Motor neuron (in vitro differentiated cells): Measurements from ENCODE around the gene AIFM1. TPM values are rescaled to one million over a fixed set of nuclear protein-coding genes. Genes with fewer than 3 reads are reported as not detected.
A peak's percentile ranks its signal among the peaks of the same experiment; 100 is the strongest.

Source experiments
- ATAC-seq, 8 experiments: fragments of 200-7000 bp; cut with Tn5 transposase; replicated peaks in 6 of 8; 2 replicates each; pipeline ENCODE4 v1.8.0; 2021; ENCODE audit warnings: mild to moderate bottlenecking in 8 of 8, moderate library complexity in 8 of 8
- H3K27ac ChIP-seq, 2 donors: fragments of 250-450 bp; sonication (Bioruptor Pico); 2 replicates each; pipeline ENCODE4 v1.9.0; 2021; ENCODE audit warnings: antibody characterized with exemption in 2 of 2, mild to moderate bottlenecking in 2 of 2, moderate library complexity in 1 of 2
- H3K4me1 ChIP-seq, 2 donors: fragments of 250-450 bp; sonication (Bioruptor Pico); replicated peaks in 1 of 2; 2 replicates each; pipeline ENCODE4 v1.6.1; 2021; ENCODE audit warnings: antibody characterized with exemption in 2 of 2, mild to moderate bottlenecking in 2 of 2, moderate library complexity in 1 of 2
- H3K4me3 ChIP-seq, 5 donors: fragments of 250-450 bp; sonication (Bioruptor Pico); 2 replicates each; pipeline ENCODE4 v1.9.0; 2021; ENCODE audit warnings: antibody characterized with exemption in 5 of 5, mild to moderate bottlenecking in 5 of 5, moderate library complexity in 4 of 5
- WGBS, 10 experiments: fragments of 450-650 bp; shearing (Covaris generic); methylation state at CpG; one replicate each; pipeline ENCODE4 v1.0.0; 2022; 5-methylcytosine and 5-hydroxymethylcytosine counted together
- in situ Hi-C, 9 experiments: fragments of 400-800 bp; cut with MboI; loops; one replicate each; pipeline ENCODE4 v1.15.0; 2021; ENCODE audit warnings: low sequenced_read_pairs in 9 of 9, low pct_unique_long_range_greater_than_20kb in 2 of 9; ENCODE audit not compliant: unreplicated experiment in 9 of 9
- total RNA-seq, 8 experiments: library from RNA; unstranded; fragments of 300-600 nt; gene quantifications; 2 replicates each; pipeline versions ENCODE4 v1.2.3 to v1.2.4, GENCODE V29; 2022

AIFM1 gene
- total RNA-seq: 10 to 100 TPM; 14.0 to 54.8 (median 18.0) TPM

DNA sequence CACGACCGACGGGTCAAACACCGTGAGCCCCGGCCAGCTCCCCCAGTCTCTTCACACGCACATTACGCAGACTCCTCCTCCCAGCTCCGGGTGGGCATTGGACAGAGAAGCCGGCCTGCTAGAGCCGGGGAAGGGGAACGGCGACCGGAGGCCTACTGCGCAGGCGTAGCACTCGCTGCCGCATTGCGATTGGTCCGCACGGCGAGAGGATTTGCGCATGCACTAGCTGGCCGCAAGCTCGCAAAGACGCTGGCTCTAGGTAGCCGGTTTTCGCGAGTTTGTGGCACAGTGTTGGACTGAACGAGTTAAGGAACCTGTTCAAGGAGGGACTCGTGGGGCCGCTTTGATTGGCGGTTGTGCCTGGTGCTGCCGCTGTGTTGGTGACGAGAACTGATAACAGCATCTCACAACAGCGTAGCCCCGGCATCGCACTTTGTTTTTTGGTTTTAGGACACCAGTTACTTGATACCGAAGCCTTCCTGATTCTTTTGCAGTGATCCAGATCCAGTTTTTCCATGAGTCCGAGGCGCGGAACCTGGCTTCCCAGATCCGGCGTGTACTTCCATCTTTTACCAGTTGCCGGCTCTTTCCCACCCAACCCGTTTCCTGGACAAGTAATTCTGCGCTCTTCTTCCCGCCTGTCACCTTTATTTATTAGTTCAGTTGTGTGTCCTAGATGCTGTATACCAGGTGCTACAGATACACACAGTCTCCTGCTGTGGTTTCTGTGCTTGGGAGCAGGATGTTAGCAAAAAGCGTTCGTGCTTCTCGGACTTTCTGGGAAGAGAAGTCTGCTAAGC lies at the start of gene AIFM1:
Gene AIFM1, minus strand, starts transcription at position 139 of the 800 bp plus-strand sequence. CDS start 185 bp downstream, outside the sequence.
- Histone ChIP-seq H3K4me3 (peak within 1 kb of the TSS; percentile 45 to 68 (median 59)), H3K27ac (peak within 1 kb of the TSS; percentile 82), H3K4me1 (peaks cover 6 to 26% of the 10 kb centered on the region in 2 donors)
- whole genome bisulfite sequencing, 10 experiments: 0 to 53% (median 0%) methylated on average over 3 to 19 of the region's 50 CpGs; no CpG with 5 or more reads in 5 of the 10 experiments
- in situ Hi-C loops: no loop called here
- ATAC-seq: peak; percentile 87 to 95 (median 88)

DNA sequence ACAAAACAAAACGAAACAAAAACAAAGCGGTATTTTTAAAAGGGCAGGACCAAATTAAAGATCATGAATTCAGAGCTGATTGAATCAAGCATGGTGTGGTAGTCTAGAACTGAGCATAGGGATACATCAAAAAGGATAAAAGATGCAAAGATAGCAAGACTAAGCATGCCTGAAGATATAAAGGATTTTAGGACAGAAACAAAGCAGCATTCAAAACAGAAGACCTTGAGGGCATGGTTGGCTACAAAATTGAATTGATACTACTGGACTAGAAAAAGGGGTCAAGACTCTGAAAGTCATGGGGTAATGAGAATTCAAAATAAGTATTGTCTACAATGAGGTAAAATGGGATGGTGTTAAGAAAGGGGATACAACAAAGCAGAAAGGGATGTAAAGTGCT lies 47.7 kb upstream of the AIFM1 start:
- in situ Hi-C loops: no loop called here
- H3K4me1 ChIP-seq: no peaks in the 10 kb centered on the region
- 62 to 100% (median 100%) methylated on average over 2 of the region's 2 CpGs; no CpG with 5 or more reads in 6 of the 10 experiments for WGBS, 10 experiments
- no peak overlapping the region for H3K4me3 ChIP-seq
- no peak overlapping the region for H3K27ac ChIP-seq
- ATAC-seq: no peak

- ATAC-seq: no peak
- WGBS, 10 experiments: 43 to 100% (median 80%) methylated on average over 1 of the region's 1 CpG; no CpG with 5 or more reads in 5 of the 10 experiments
Observed at GRCh38 chrX:130212371-130212770, 46.7 kb upstream of the AIFM1 start.

DNA sequence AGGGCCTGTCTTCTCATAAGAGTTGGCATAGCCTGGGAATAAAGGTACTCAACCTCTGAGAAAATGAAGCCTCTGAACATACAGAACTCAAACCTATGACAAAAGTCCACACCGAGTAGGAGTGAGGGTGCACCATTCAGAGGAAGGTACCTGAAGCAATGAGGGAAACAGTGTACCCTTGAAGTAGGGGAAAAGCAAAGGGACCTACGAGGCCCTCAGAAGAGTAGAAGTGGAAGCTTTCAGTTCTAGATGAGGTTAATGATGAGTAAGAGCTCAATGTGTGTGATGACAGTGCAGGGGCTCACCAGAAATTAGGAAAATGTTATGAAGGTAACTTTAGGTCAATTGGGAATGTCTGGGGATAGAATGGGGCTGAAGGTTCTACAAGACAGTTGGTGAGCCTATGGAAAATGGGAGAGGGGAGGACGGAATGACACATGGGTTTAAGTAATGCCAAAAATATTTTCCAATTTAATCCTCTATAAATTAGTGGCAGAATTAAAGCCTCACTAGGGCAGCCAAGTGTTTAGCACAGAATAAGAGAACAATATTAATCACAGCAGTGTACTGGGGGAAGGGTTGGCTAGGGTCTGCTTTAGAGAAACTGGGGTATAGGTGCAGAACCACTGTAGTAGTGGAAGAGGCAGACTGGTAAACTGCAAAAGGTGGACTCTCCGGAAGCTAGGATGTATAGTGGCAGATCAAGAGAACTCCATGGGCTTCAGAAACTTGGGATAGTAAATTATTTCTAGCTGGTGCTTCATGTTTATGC lies 46.0 kb upstream of the AIFM1 start:
- no peaks in the 10 kb centered on the region for H3K4me1 ChIP-seq
- H3K27ac ChIP-seq: no peak overlapping the region
- no peak overlapping the region for H3K4me3 ChIP-seq
- no peak for ATAC-seq
- in situ Hi-C loops: no loop called here
- 40 to 100% (median 90%) methylated on average over 1 to 2 of the region's 4 CpGs; no CpG with 5 or more reads in 2 of the 10 experiments for WGBS, 10 experiments

More at GRCh38 chrX:130212371-130212770, 46.7 kb upstream of the AIFM1 start:
- no peak overlapping the region for H3K4me3 ChIP-seq
- in situ Hi-C loops: no loop called here
- no peak overlapping the region for H3K27ac ChIP-seq
- no peaks in the 10 kb centered on the region for H3K4me1 ChIP-seq

DNA sequence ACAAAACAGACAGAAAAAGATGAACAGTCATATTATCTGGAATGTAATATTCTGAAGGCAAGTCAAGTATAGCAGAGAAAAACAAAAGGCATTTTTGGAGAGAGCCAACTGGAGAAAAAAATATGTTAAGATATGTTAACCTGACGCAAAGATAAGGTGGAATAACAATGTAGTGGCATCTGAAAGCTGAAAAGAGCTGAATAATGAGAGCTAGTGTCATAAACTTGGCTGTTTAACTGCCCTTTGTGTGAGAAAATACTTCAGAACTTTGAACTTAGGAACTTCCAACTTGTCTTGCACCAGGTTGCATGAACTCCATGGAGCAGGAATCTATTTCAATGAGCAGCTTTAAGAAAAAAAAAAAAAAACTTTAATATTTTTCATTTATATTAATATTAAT lies 39.0 kb upstream of the AIFM1 start:
- Histone ChIP-seq H3K4me1 (no peaks in the 10 kb centered on the region), H3K27ac (no peak overlapping the region), H3K4me3 (no peak overlapping the region)
- in situ Hi-C loops: no loop called here
- ATAC-seq: no peak
- WGBS, 10 experiments: 0 to 100% (median 6%) methylated on average over 1 of the region's 1 CpG; no CpG with 5 or more reads in 3 of the 10 experiments

DNA sequence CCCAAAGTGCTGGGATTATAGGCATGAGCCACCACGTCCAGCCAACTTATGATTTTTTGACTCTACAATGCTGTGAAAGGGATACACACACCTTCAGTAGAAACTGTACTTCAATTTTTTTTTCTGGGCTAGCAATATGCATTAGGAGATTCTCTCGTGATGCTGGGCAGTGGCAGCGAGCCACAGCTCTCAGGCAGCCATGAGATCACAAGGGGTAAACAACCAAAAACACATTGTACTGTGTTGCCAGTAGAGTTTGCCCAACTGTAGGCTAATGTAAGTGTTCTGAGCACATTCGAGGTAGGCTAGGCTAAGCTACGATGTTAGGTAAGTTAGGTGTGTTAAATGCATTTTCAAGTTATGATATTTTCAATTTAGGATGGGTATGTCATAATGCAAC lies 31.8 kb upstream of the AIFM1 start:
- in situ Hi-C loops: loop anchor here in 1 of 9 experiments (25.0 kb wide), 1 partner anchor 110 kb away; no protein-coding TSS in a partner anchor
- ATAC-seq: no peak
- WGBS, 10 experiments: 48 to 100% methylated on average over 1 to 5 of the region's 5 CpGs; no CpG with 5 or more reads in 8 of the 10 experiments
- Histone ChIP-seq H3K27ac (no peak overlapping the region), H3K4me3 (no peak overlapping the region), H3K4me1 (no peaks in the 10 kb centered on the region)

- ATAC-seq: peak in 6 of 8 experiments; percentile 22 to 79 (median 43)
- H3K4me1 ChIP-seq: no peaks in the 10 kb centered on the region
- H3K4me3 ChIP-seq: no peak overlapping the region
- in situ Hi-C loops: loop anchor here in 1 of 9 experiments (25.0 kb wide), 1 partner anchor 109 kb away; no protein-coding TSS in a partner anchor
- no peak overlapping the region for H3K27ac ChIP-seq
- WGBS, 10 experiments: 0 to 83% (median 53%) methylated on average over 1 to 7 of the region's 7 CpGs; no CpG with 5 or more reads in 1 of the 10 experiments
Observed at GRCh38 chrX:130196466-130196865, 30.8 kb upstream of the AIFM1 start.

GRCh38 chrX:130190801-130191200 lies 25.2 kb upstream of the AIFM1 start:
- no peak for ATAC-seq
- 60% methylated on average over 1 of the region's 4 CpGs; no CpG with 5 or more reads in 9 of the 10 experiments for WGBS, 10 experiments
- H3K27ac ChIP-seq: no peak overlapping the region
- in situ Hi-C loops: loop anchor here in 1 of 9 experiments (25.0 kb wide), 1 partner anchor 104 kb away; no protein-coding TSS in a partner anchor
- no peak overlapping the region for H3K4me3 ChIP-seq
- no peaks in the 10 kb centered on the region for H3K4me1 ChIP-seq

GRCh38 chrX:130186651-130187050 lies 21.0 kb upstream of the AIFM1 start:
- no peaks in the 10 kb centered on the region for H3K4me1 ChIP-seq
- in situ Hi-C loops: loop anchor here in 1 of 9 experiments (25.0 kb wide), 1 partner anchor 99 kb away; no protein-coding TSS in a partner anchor
- 0% methylated on average over 1 of the region's 4 CpGs; no CpG with 5 or more reads in 9 of the 10 experiments for WGBS, 10 experiments
- no peak overlapping the region for H3K27ac ChIP-seq
- no peak overlapping the region for H3K4me3 ChIP-seq
- no peak for ATAC-seq

- WGBS, 10 experiments: 0 to 83% (median 60%) methylated on average over 1 to 2 of the region's 2 CpGs; no CpG with 5 or more reads in 5 of the 10 experiments
- no peak overlapping the region for H3K4me3 ChIP-seq
- in situ Hi-C loops: loop anchor here in 1 of 9 experiments (25.0 kb wide), 1 partner anchor 98 kb away; no protein-coding TSS in a partner anchor
- H3K4me1 ChIP-seq: no peaks in the 10 kb centered on the region
- ATAC-seq: no peak
- H3K27ac ChIP-seq: no peak overlapping the region
Observed at GRCh38 chrX:130184857-130185256, 19.2 kb upstream of the AIFM1 start.

- ATAC-seq: no peak
- H3K4me3 ChIP-seq: no peak overlapping the region
- 47 to 94% (median 80%) methylated on average over 3 of the region's 11 CpGs; no CpG with 5 or more reads in 7 of the 10 experiments for WGBS, 10 experiments
- H3K4me1 ChIP-seq: no peaks in the 10 kb centered on the region
- H3K27ac ChIP-seq: no peak overlapping the region
- in situ Hi-C loops: loop anchor here in 1 of 9 experiments (25.0 kb wide), 1 partner anchor 97 kb away; no protein-coding TSS in a partner anchor
Observed at GRCh38 chrX:130184168-130184567, 18.5 kb upstream of the AIFM1 start.

DNA sequence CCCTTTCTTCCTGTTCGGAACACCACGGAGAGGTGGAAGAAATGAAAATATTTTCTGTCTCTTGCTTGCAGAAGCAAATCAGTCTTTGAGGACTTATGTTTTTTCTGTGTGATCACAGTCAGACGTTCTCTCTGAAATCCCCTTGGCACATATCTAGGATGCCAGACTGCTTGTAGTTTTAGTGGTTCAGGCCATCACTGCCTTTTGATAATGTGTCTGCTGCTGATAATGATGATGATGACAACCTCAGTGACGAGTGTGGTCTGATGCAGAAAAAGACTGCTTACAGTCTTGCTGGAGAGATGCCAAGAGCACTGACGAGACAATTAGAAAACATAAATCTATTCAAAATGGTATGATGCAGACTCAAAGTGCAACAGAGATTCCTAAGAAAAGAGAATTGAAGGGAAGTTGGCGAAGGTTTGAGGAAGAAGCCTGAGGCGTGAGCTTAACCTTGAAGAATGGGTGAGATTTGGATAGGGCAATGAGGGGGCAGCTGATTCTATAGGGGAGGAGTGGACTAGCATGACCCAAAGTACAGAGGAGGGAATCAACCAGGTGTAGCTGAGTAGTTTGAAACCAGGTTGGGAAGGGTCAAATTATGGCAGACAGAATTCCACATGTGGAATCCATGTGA lies 14.1 kb upstream of the AIFM1 start:
- peak in 3 of 8 experiments; percentile 37 to 62 (median 42) for ATAC-seq

More for the DNA sequence above, 14.1 kb upstream of the AIFM1 start:
- in situ Hi-C loops: loop anchor here in 1 of 9 experiments (25.0 kb wide), 1 partner anchor 92 kb away; no protein-coding TSS in a partner anchor
- H3K27ac ChIP-seq: no peak overlapping the region
- peaks cover 8 to 11% of the 10 kb centered on the region in 2 donors for H3K4me1 ChIP-seq
- 58 to 90% (median 70%) methylated on average over 2 to 5 of the region's 7 CpGs; no CpG with 5 or more reads in 6 of the 10 experiments for WGBS, 10 experiments
- no peak overlapping the region for H3K4me3 ChIP-seq
